MCF 10A (cell line): Measurements from ENCODE around the gene FAM13A. TPM values are rescaled to one million over a fixed set of nuclear protein-coding genes. Genes with fewer than 3 reads are reported as not detected.

Experiments
- BruUV-seq: library from RNA; stranded (reverse); fragments of 400-500 nt; replicated peaks from 2 replicates; lab custom pipeline; 2021; lab: Mats Ljungman, UMichigan
- CTCF ChIA-PET: fragments of 300-600 bp; sonication (Branson Sonifier 250); formaldehyde crosslinking; extraction: SDS; loops from one replicate; lab custom pipeline; 2021; ENCODE audit warnings: antibody characterized with exemption, inconsistent platforms; lab: Yijun Ruan, JAX
- POLR2A ChIA-PET: fragments of 300-600, 350-650 bp; sonication (Branson Sonifier 250); formaldehyde crosslinking; extraction: SDS; loops from one replicate; lab custom pipeline; 2020; ENCODE audit warnings: antibody characterized with exemption, inconsistent platforms; lab: Yijun Ruan, JAX
- DNase-seq: peaks from one replicate; pipeline ENCODE4 v3.0.0-alpha.2; 2018; ENCODE audit not compliant: unreplicated experiment
- H3K27ac Mint-ChIP-seq: one replicate; pipeline ENCODE4 v1.8.0; 2022; ENCODE audit warnings: mild to moderate bottlenecking, low read depth, mixed read lengths; ENCODE audit not compliant: unreplicated experiment
- H3K27me3 Mint-ChIP-seq: one replicate; pipeline ENCODE4 v1.8.0; 2022; ENCODE audit warnings: mixed read lengths; ENCODE audit not compliant: insufficient read depth, unreplicated experiment
- H3K36me3 Mint-ChIP-seq: one replicate; pipeline ENCODE4 v1.8.0; 2022; ENCODE audit warnings: mild to moderate bottlenecking, moderate library complexity, mixed read lengths; ENCODE audit not compliant: insufficient read depth, unreplicated experiment
- H3K4me1 Mint-ChIP-seq: one replicate; pipeline ENCODE4 v1.8.0; 2022; ENCODE audit warnings: mixed read lengths; ENCODE audit not compliant: insufficient read depth, unreplicated experiment
- H3K4me3 Mint-ChIP-seq: one replicate; pipeline ENCODE4 v1.8.0; 2022; ENCODE audit warnings: mild to moderate bottlenecking, moderate library complexity, mixed read lengths; ENCODE audit not compliant: unreplicated experiment
- H3K9me3 Mint-ChIP-seq: one replicate; pipeline ENCODE4 v1.8.0; 2022; ENCODE audit warnings: mixed read lengths; ENCODE audit not compliant: unreplicated experiment
- CTCF ChIP-seq: fragments of 200-600 bp; IDR thresholded peaks from one replicate; pipeline ENCODE4 v1.8.0; 2022; ENCODE audit warnings: antibody characterized with exemption, mild to moderate bottlenecking; ENCODE audit not compliant: unreplicated experiment
- intact Hi-C: fragments of 100-400 bp; cut with micrococcal nuclease; formaldehyde crosslinking; loops from 2 replicates; pipeline ENCODE4 v1.14.1; 2022
- total RNA-seq: library from RNA; stranded (reverse); gene quantifications from 2 replicates; pipeline ENCODE4 v1.2.3, GENCODE V29; 2022

FAM13A gene
- total RNA-seq, 1 experiment from 2014 or later = 11.1 TPM

GRCh38 chr4:89048906-89049601 lies 7.9 kb downstream of the FAM13A start:
- Mint-ChIP-seq H3K4me1 (peaks cover 13% of the 10 kb centered on the region), H3K4me3 (no peak overlapping the region), H3K9me3 (peaks cover 8% of the 10 kb centered on the region), H3K36me3 (no peaks in the 10 kb centered on the region), H3K27ac (no peak overlapping the region), H3K27me3 (no peaks in the 10 kb centered on the region)
- no TSS peak for BruUV-seq
- ChIA-PET POLR2A (no interaction called here), CTCF (interaction anchor here (0.7 kb wide), 1 partner anchor 8 kb away, joined by 3 read pairs; the partner anchor contains the start of gene FAM13A)
- DNase-seq = no peak
- intact Hi-C loops = no loop called here
- TF ChIP-seq CTCF = no peak

- intact Hi-C loops = no loop called here
- H3K36me3 Mint-ChIP-seq = no peaks in the 10 kb centered on the region
- no peak overlapping the region for H3K27ac Mint-ChIP-seq
- POLR2A ChIA-PET = no interaction called here
- H3K27me3 Mint-ChIP-seq = no peaks in the 10 kb centered on the region
- no peak overlapping the region for H3K4me3 Mint-ChIP-seq
- DNase-seq = no peak
- no TSS peak for BruUV-seq
- H3K4me1 Mint-ChIP-seq = no peaks in the 10 kb centered on the region
- CTCF ChIA-PET = no interaction called here
- TF ChIP-seq CTCF = no peak
- H3K9me3 Mint-ChIP-seq = no peaks in the 10 kb centered on the region
Observed at GRCh38 chr4:89044147-89044900, 12.7 kb downstream of the FAM13A start.

- no peaks in the 10 kb centered on the region for H3K9me3 Mint-ChIP-seq
- no peaks in the 10 kb centered on the region for H3K4me1 Mint-ChIP-seq
- TF ChIP-seq CTCF = no peak
- no peak overlapping the region for H3K27ac Mint-ChIP-seq
- intact Hi-C loops = no loop called here
- H3K27me3 Mint-ChIP-seq = no peaks in the 10 kb centered on the region
- no TSS peak for BruUV-seq
- ChIA-PET POLR2A (interaction anchor here (0.5 to 4.4 kb wide), 2 partner anchors 14 to 518 kb away, joined by 3 to 30 read pairs; partner anchors contain the start of gene FAM13A), CTCF (interaction anchor here (1.0 to 1.3 kb wide), 3 partner anchors 13 to 383 kb away, joined by 3 to 5 read pairs (median 4); no protein-coding TSS in a partner anchor)
- no peak for DNase-seq
- H3K4me3 Mint-ChIP-seq = no peak overlapping the region
- H3K36me3 Mint-ChIP-seq = no peaks in the 10 kb centered on the region
Observed at GRCh38 chr4:89042055-89042454, 14.9 kb downstream of the FAM13A start.

GRCh38 chr4:89039730-89040338 lies 17.2 kb downstream of the FAM13A start:
- Mint-ChIP-seq H3K9me3 (peaks cover 14% of the 10 kb centered on the region), H3K27me3 (no peaks in the 10 kb centered on the region), H3K27ac (peak overlapping the region; percentile 51), H3K4me3 (no peak overlapping the region), H3K4me1 (no peaks in the 10 kb centered on the region), H3K36me3 (peaks cover 7% of the 10 kb centered on the region)
- TF ChIP-seq CTCF = no peak
- DNase-seq = no peak
- POLR2A ChIA-PET = interaction anchor here (0.5 to 4.4 kb wide), 4 partner anchors 16 to 656 kb away, joined by 3 to 30 read pairs (median 4); partner anchors contain the start of gene FAM13A
- intact Hi-C loops = no loop called here
- BruUV-seq = no TSS peak
- CTCF ChIA-PET = interaction anchor here (0.6 to 1.8 kb wide), 5 partner anchors 14 to 631 kb away, joined by 3 to 5 read pairs (median 3); no protein-coding TSS in a partner anchor
